ENCODE data around the gene XCR1.

Gene XCR1

GRCh38 chr3:45980819-45981218 lies 46.5 kb downstream of the XCR1 start:
- DNase-seq: no peak

- DNase-seq: no peak
Observed at GRCh38 chr3:45980229-45980813, 47.0 kb downstream of the XCR1 start.

GRCh38 chr3:45979378-45979777 lies 47.9 kb downstream of the XCR1 start:
- DNase-seq: no peak

- DNase-seq: peak; percentile 42
Observed at GRCh38 chr3:45978006-45978761, 49.1 kb downstream of the XCR1 start.

- peak; percentile 27 for DNase-seq
Observed at GRCh38 chr3:45976191-45977091, 50.8 kb downstream of the XCR1 start.

- no peak for DNase-seq
Observed at GRCh38 chr3:45975686-45976085, 51.6 kb downstream of the XCR1 start.

GRCh38 chr3:45974686-45975085 lies 52.6 kb downstream of the XCR1 start:
- no peak for DNase-seq

GRCh38 chr3:45972534-45973402 lies 54.5 kb downstream of the XCR1 start:
- no peak for DNase-seq

GRCh38 chr3:45969953-45970352 lies 57.3 kb downstream of the XCR1 start:
- no peak for DNase-seq

GRCh38 chr3:45969116-45969515 lies 58.2 kb downstream of the XCR1 start:
- no peak for DNase-seq

- no peak for DNase-seq
Observed at GRCh38 chr3:45968706-45969105, 58.6 kb downstream of the XCR1 start.

- no peak for DNase-seq
Observed at GRCh38 chr3:45968149-45968548, 59.1 kb downstream of the XCR1 start.

GRCh38 chr3:45967724-45968123 lies 59.6 kb downstream of the XCR1 start:
- no peak for DNase-seq

All from stimulated activated CD4-positive, alpha-beta T cell treated with anti-CD3 and anti-CD28 coated beads, Interleukin-4, amount 100 ng/mL, for 24 hours (primary cell).